SK-N-MC (cell line): ENCODE measurements around the gene HCLS1.

Experiments used
- EZH2 ChIP-seq: fragments of 200-600 bp; sonication (generic); IDR thresholded peaks from one replicate; pipeline ENCODE4 v1.6.1; 2017; ENCODE audit warnings: antibody characterized with exemption
- POLR2AphosphoS5 ChIP-seq: IDR thresholded peaks from 2 replicates; pipeline ENCODE4 v1.6.1; 2012; ENCODE audit warnings: mild to moderate bottlenecking, low read depth, low read length, borderline replicate concordance

DNA sequence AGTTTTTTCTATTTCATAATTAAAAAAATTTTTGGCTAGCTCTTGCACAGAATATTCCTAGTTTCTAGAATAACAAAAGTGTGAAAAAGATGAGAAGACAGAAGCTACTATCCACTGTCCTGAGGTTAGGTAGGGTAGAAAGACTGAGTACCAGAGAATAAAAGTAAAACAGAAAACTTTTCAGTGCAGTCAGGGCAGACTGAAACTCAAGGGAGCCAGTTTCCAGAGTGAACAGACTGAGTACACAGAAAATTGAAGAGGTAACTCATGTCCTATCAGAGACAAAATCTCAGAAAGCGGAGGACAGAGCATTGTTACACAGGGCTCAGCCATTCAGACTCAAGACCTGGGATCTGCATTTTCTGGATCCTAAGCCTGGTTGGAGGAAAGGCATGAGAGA lies 76.3 kb downstream of the HCLS1 start:
- no peak for TF ChIP-seq EZH2
- TF ChIP-seq POLR2AphosphoS5, result no peak
